ENCODE results near the gene PTPN12.
"Not testable (repeated sequence)": the region's sequence is repeated elsewhere in the genome, so short reads cannot be mapped to it uniquely, and the experiment has no call there.

PTPN12 gene

GRCh38 chr7:77521537-77521936 lies 15.6 kb upstream of the PTPN12 start:
- H3K9me3 ChIP-seq (ENCODE audit: control insufficient read depth, low read length); H3K36me3 ChIP-seq (ENCODE audit: control insufficient read depth, insufficient read depth, low read length); H3K27me3 ChIP-seq (replicated peaks; ENCODE audit: control insufficient read depth, insufficient read depth, low read length, poor library complexity, severe bottlenecking); DNase-seq; H3K4me3 ChIP-seq (ENCODE audit: insufficient read depth, low read depth, low read length, poor library complexity, severe bottlenecking); H3K4me1 ChIP-seq (ENCODE audit: control insufficient read depth, insufficient read depth, low read length, poor library complexity, severe bottlenecking); H3K27ac ChIP-seq (ENCODE audit: insufficient read depth, low read length, poor library complexity, severe bottlenecking): not testable (repeated sequence)

DNA sequence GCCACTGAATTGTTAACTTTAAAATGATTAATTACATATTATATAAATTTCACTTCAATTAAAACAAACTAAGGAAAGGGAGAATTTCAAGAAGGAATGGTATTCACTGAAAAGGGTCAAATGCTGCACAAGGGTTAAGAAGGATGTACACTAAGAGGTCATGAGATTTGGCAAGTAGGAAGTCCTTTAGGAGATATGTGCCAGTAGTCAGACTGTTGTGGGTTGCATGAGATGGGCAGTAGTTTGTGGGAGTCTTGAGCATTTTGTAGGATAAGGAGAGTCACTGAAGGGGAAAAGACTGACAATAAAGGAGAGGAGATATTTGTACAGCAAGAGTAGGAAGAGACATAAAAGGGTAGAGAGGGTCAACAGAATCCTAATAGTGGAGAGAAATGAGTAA lies 12.4 kb upstream of the PTPN12 start:
- DNase-seq = no peak
- no peaks in the 10 kb centered on the region for H3K36me3 ChIP-seq (ENCODE audit: control insufficient read depth, insufficient read depth, low read length)
- no peak overlapping the region for H3K4me3 ChIP-seq (ENCODE audit: insufficient read depth, low read depth, low read length, poor library complexity, severe bottlenecking)
- H3K27me3 ChIP-seq (replicated peaks; ENCODE audit: control insufficient read depth, insufficient read depth, low read length, poor library complexity, severe bottlenecking) = no peaks in the 10 kb centered on the region
- H3K4me1 ChIP-seq (ENCODE audit: control insufficient read depth, insufficient read depth, low read length, poor library complexity, severe bottlenecking) = no peaks in the 10 kb centered on the region
- H3K27ac ChIP-seq (ENCODE audit: insufficient read depth, low read length, poor library complexity, severe bottlenecking) = no peak overlapping the region
- no peaks in the 10 kb centered on the region for H3K9me3 ChIP-seq (ENCODE audit: control insufficient read depth, low read length)

GRCh38 chr7:77525231-77525630 lies 11.9 kb upstream of the PTPN12 start:
- Histone ChIP-seq H3K9me3 (ENCODE audit: control insufficient read depth, low read length) (no peaks in the 10 kb centered on the region), H3K36me3 (ENCODE audit: control insufficient read depth, insufficient read depth, low read length) (no peaks in the 10 kb centered on the region), H3K27me3 (replicated peaks; ENCODE audit: control insufficient read depth, insufficient read depth, low read length, poor library complexity, severe bottlenecking) (no peaks in the 10 kb centered on the region), H3K4me3 (ENCODE audit: insufficient read depth, low read depth, low read length, poor library complexity, severe bottlenecking) (no peak overlapping the region), H3K27ac (ENCODE audit: insufficient read depth, low read length, poor library complexity, severe bottlenecking) (no peak overlapping the region), H3K4me1 (ENCODE audit: control insufficient read depth, insufficient read depth, low read length, poor library complexity, severe bottlenecking) (no peaks in the 10 kb centered on the region)
- DNase-seq = no peak

GRCh38 chr7:77528368-77528767 lies 8.7 kb upstream of the PTPN12 start:
- Histone ChIP-seq H3K9me3 (ENCODE audit: control insufficient read depth, low read length) (no peaks in the 10 kb centered on the region), H3K4me3 (ENCODE audit: insufficient read depth, low read depth, low read length, poor library complexity, severe bottlenecking) (no peak overlapping the region), H3K4me1 (ENCODE audit: control insufficient read depth, insufficient read depth, low read length, poor library complexity, severe bottlenecking) (no peaks in the 10 kb centered on the region), H3K27ac (ENCODE audit: insufficient read depth, low read length, poor library complexity, severe bottlenecking) (no peak overlapping the region), H3K27me3 (replicated peaks; ENCODE audit: control insufficient read depth, insufficient read depth, low read length, poor library complexity, severe bottlenecking) (no peaks in the 10 kb centered on the region), H3K36me3 (ENCODE audit: control insufficient read depth, insufficient read depth, low read length) (no peaks in the 10 kb centered on the region)
- DNase-seq = no peak

DNA sequence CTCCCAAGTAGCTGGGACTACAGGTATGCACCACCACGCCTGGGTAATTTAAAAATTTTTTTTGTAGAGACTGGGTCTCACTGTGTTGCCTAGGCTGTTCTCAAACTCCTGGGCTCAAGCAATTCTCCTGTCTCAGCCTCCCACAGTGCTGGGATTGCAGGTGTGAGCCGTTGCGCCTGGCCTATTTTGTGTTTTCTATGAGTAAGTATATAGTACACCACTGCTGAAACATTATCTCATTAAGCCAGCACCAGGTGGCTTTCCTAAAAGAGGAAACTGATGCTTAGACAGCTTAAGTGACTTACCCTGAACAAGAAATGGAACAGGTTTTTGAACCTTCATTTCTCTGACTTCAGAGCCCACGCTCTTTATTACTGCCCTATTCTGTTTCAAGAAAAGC lies 7.8 kb upstream of the PTPN12 start:
- Histone ChIP-seq H3K4me1 (ENCODE audit: control insufficient read depth, insufficient read depth, low read length, poor library complexity, severe bottlenecking) (no peaks in the 10 kb centered on the region), H3K27me3 (replicated peaks; ENCODE audit: control insufficient read depth, insufficient read depth, low read length, poor library complexity, severe bottlenecking) (no peaks in the 10 kb centered on the region), H3K4me3 (ENCODE audit: insufficient read depth, low read depth, low read length, poor library complexity, severe bottlenecking) (no peak overlapping the region), H3K36me3 (ENCODE audit: control insufficient read depth, insufficient read depth, low read length) (no peaks in the 10 kb centered on the region), H3K9me3 (ENCODE audit: control insufficient read depth, low read length) (no peaks in the 10 kb centered on the region), H3K27ac (ENCODE audit: insufficient read depth, low read length, poor library complexity, severe bottlenecking) (no peak overlapping the region)
- DNase-seq = no peak

DNA sequence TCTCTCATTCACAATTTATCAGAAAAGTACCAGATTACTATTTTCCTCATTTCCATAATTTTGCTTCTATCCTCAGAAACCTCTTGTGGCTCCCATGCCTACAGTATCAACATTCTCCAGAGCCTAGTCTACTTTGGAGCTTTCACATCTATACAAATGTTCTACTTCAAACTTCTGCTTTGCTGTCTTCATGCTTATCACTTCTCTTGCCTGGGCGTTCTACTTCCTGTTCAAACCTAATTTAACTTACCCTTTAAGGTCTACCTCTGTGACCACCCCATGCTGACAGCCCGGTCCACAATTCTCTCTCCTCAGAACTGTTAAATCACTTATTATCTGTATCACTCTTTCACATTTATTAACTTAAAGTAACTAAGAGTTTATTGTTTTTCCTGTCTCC lies 6.1 kb upstream of the PTPN12 start:
- Histone ChIP-seq H3K4me3 (ENCODE audit: insufficient read depth, low read depth, low read length, poor library complexity, severe bottlenecking) (no peak overlapping the region), H3K9me3 (ENCODE audit: control insufficient read depth, low read length) (no peaks in the 10 kb centered on the region), H3K4me1 (ENCODE audit: control insufficient read depth, insufficient read depth, low read length, poor library complexity, severe bottlenecking) (no peaks in the 10 kb centered on the region), H3K27ac (ENCODE audit: insufficient read depth, low read length, poor library complexity, severe bottlenecking) (no peak overlapping the region), H3K36me3 (ENCODE audit: control insufficient read depth, insufficient read depth, low read length) (no peaks in the 10 kb centered on the region), H3K27me3 (replicated peaks; ENCODE audit: control insufficient read depth, insufficient read depth, low read length, poor library complexity, severe bottlenecking) (no peaks in the 10 kb centered on the region)
- no peak for DNase-seq

GRCh38 chr7:77532247-77532646 lies 4.8 kb upstream of the PTPN12 start:
- Histone ChIP-seq H3K4me3 (ENCODE audit: insufficient read depth, low read depth, low read length, poor library complexity, severe bottlenecking) (no peak overlapping the region), H3K36me3 (ENCODE audit: control insufficient read depth, insufficient read depth, low read length) (no peaks in the 10 kb centered on the region), H3K4me1 (ENCODE audit: control insufficient read depth, insufficient read depth, low read length, poor library complexity, severe bottlenecking) (no peaks in the 10 kb centered on the region), H3K9me3 (ENCODE audit: control insufficient read depth, low read length) (no peaks in the 10 kb centered on the region), H3K27ac (ENCODE audit: insufficient read depth, low read length, poor library complexity, severe bottlenecking) (no peak overlapping the region), H3K27me3 (replicated peaks; ENCODE audit: control insufficient read depth, insufficient read depth, low read length, poor library complexity, severe bottlenecking) (no peaks in the 10 kb centered on the region)
- DNase-seq = no peak

DNA sequence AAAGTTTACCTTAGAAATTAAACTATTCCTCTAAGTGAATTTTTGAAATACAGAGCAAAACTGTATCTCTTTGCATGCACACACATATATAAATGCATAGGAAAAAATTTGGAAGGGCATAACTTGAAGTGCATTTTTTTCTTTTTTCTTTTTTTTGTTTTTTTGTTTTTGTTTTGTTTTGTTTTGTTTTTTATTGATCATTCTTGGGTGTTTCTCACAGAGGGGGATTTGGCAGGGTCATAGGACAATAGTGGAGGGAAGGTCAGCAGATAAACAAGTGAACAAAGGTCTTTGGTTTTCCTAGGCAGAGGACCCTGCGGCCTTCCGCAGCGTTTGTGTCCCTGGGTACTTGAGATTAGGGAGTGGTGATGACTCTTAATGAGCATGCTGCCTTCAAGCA lies 4.4 kb upstream of the PTPN12 start:
- not testable (repeated sequence) for H3K36me3 ChIP-seq (ENCODE audit: control insufficient read depth, insufficient read depth, low read length); H3K9me3 ChIP-seq (ENCODE audit: control insufficient read depth, low read length); H3K27me3 ChIP-seq (replicated peaks; ENCODE audit: control insufficient read depth, insufficient read depth, low read length, poor library complexity, severe bottlenecking); DNase-seq; H3K27ac ChIP-seq (ENCODE audit: insufficient read depth, low read length, poor library complexity, severe bottlenecking); H3K4me3 ChIP-seq (ENCODE audit: insufficient read depth, low read depth, low read length, poor library complexity, severe bottlenecking); H3K4me1 ChIP-seq (ENCODE audit: control insufficient read depth, insufficient read depth, low read length, poor library complexity, severe bottlenecking)

DNA sequence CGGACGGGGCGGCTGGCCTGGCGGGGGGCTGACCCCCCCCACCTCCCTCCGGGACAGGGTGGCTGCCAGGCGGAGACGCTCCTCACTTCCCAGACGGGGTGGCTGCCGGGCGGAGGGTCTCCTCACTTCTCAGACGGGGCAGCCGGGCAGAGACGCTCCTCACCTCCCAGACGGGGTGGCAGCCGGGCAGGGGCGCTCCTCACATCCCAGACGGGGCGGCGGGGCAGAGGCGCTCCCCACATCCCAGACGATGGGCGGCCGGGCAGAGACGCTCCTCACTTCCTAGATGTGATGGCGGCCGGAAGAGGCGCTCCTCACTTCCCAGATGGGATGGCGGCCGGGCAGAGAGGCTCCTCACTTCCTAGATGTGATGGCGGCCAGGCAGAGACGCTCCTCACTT lies 3.0 kb upstream of the PTPN12 start:
- DNase-seq; H3K27ac ChIP-seq (ENCODE audit: insufficient read depth, low read length, poor library complexity, severe bottlenecking); H3K36me3 ChIP-seq (ENCODE audit: control insufficient read depth, insufficient read depth, low read length); H3K4me3 ChIP-seq (ENCODE audit: insufficient read depth, low read depth, low read length, poor library complexity, severe bottlenecking); H3K27me3 ChIP-seq (replicated peaks; ENCODE audit: control insufficient read depth, insufficient read depth, low read length, poor library complexity, severe bottlenecking); H3K9me3 ChIP-seq (ENCODE audit: control insufficient read depth, low read length); H3K4me1 ChIP-seq (ENCODE audit: control insufficient read depth, insufficient read depth, low read length, poor library complexity, severe bottlenecking): not testable (repeated sequence)

GRCh38 chr7:77536017-77536412 lies 1.1 kb upstream of the PTPN12 start:
- H3K4me1 ChIP-seq (ENCODE audit: control insufficient read depth, insufficient read depth, low read length, poor library complexity, severe bottlenecking) = peaks cover 7% of the 10 kb centered on the region
- no peaks in the 10 kb centered on the region for H3K27me3 ChIP-seq (replicated peaks; ENCODE audit: control insufficient read depth, insufficient read depth, low read length, poor library complexity, severe bottlenecking)
- no peaks in the 10 kb centered on the region for H3K36me3 ChIP-seq (ENCODE audit: control insufficient read depth, insufficient read depth, low read length)
- peak overlapping the region; percentile 65 for H3K4me3 ChIP-seq (ENCODE audit: insufficient read depth, low read depth, low read length, poor library complexity, severe bottlenecking)
- no peak for DNase-seq
- peak overlapping the region; percentile 49 for H3K27ac ChIP-seq (ENCODE audit: insufficient read depth, low read length, poor library complexity, severe bottlenecking)
- H3K9me3 ChIP-seq (ENCODE audit: control insufficient read depth, low read length) = no peaks in the 10 kb centered on the region

Data from effector memory CD4-positive, alpha-beta T cell (primary cell).